ENCODE measurements around the gene SUGCT. TPM values are rescaled to one million over a fixed set of nuclear protein-coding genes. Genes with fewer than 3 reads are reported as not detected.
"Not testable (repeated sequence)": the region's sequence is repeated elsewhere in the genome, so short reads cannot be mapped to it uniquely, and the experiment has no call there.

Gene SUGCT
- total RNA-seq, 1 experiment from 2014 or later = 1.3 TPM

- no peak for DNase-seq (ENCODE audit: extremely low read depth, low read depth)
Measured at GRCh38 chr7:40647719-40648118, 512.9 kb downstream of the SUGCT start.

GRCh38 chr7:40649247-40649646 lies 514.4 kb downstream of the SUGCT start:
- no peak for DNase-seq (ENCODE audit: extremely low read depth, low read depth)

GRCh38 chr7:40650903-40651302 lies 516.1 kb downstream of the SUGCT start:
- not testable (repeated sequence) for DNase-seq (ENCODE audit: extremely low read depth, low read depth)

- no peak for DNase-seq (ENCODE audit: extremely low read depth, low read depth)
Measured at GRCh38 chr7:40654171-40654570, 519.4 kb downstream of the SUGCT start.

- no peak for DNase-seq (ENCODE audit: extremely low read depth, low read depth)
Measured at GRCh38 chr7:40655426-40655825, 520.6 kb downstream of the SUGCT start.

GRCh38 chr7:40656349-40656748 lies 521.5 kb downstream of the SUGCT start:
- DNase-seq (ENCODE audit: extremely low read depth, low read depth) = no peak

- DNase-seq (ENCODE audit: extremely low read depth, low read depth) = no peak
Measured at GRCh38 chr7:40658729-40659128, 523.9 kb downstream of the SUGCT start.

- DNase-seq (ENCODE audit: extremely low read depth, low read depth) = no peak
Measured at GRCh38 chr7:40659231-40659630, 524.4 kb downstream of the SUGCT start.

- DNase-seq (ENCODE audit: extremely low read depth, low read depth) = no peak
Measured at GRCh38 chr7:40673285-40673684, 538.5 kb downstream of the SUGCT start.

- DNase-seq (ENCODE audit: extremely low read depth, low read depth) = no peak
Measured at GRCh38 chr7:40674316-40674715, 539.5 kb downstream of the SUGCT start.

GRCh38 chr7:40675741-40676140 lies 540.9 kb downstream of the SUGCT start:
- DNase-seq (ENCODE audit: extremely low read depth, low read depth) = no peak

- DNase-seq (ENCODE audit: extremely low read depth, low read depth) = no peak
Measured at GRCh38 chr7:40676221-40676620, 541.4 kb downstream of the SUGCT start.

- peak; percentile 36 for DNase-seq (ENCODE audit: extremely low read depth, low read depth)
Measured at GRCh38 chr7:40680657-40681056, 545.9 kb downstream of the SUGCT start.

- no peak for DNase-seq (ENCODE audit: extremely low read depth, low read depth)
Measured at GRCh38 chr7:40682696-40683095, 547.9 kb downstream of the SUGCT start.

GRCh38 chr7:40694026-40694809 lies 559.4 kb downstream of the SUGCT start:
- no peak for DNase-seq (ENCODE audit: extremely low read depth, low read depth)

GRCh38 chr7:40694991-40695390 lies 560.2 kb downstream of the SUGCT start:
- no peak for DNase-seq (ENCODE audit: extremely low read depth, low read depth)

GRCh38 chr7:40697653-40698052 lies 562.8 kb downstream of the SUGCT start:
- no peak for DNase-seq (ENCODE audit: extremely low read depth, low read depth)

- DNase-seq (ENCODE audit: extremely low read depth, low read depth) = no peak
Measured at GRCh38 chr7:40698214-40698920, 563.6 kb downstream of the SUGCT start.

GRCh38 chr7:40698921-40699260 lies 564.1 kb downstream of the SUGCT start:
- no peak for DNase-seq (ENCODE audit: extremely low read depth, low read depth)

GRCh38 chr7:40700653-40701421 lies 566.0 kb downstream of the SUGCT start:
- no peak for DNase-seq (ENCODE audit: extremely low read depth, low read depth)

- DNase-seq (ENCODE audit: extremely low read depth, low read depth) = peak; percentile 21
Measured at GRCh38 chr7:40701836-40702551, 567.2 kb downstream of the SUGCT start.
